H1 (cell line): ENCODE results near the gene NCOA5. TPM values are rescaled to one million over a fixed set of nuclear protein-coding genes. Genes with fewer than 3 reads are reported as not detected.

ENCODE experiments used
- ATF2 ChIP-seq: IDR thresholded peaks from 2 replicates; pipeline ENCODE4 v1.6.1; 2012; ENCODE audit warnings: low read length, inconsistent platforms
- CBX5 ChIP-seq: fragments of 300-800, 300-1000 bp; sonication (generic); IDR thresholded peaks from 2 replicates; pipeline ENCODE4 v1.7.1; 2016; ENCODE audit warnings: antibody characterized with exemption, low read length, low read depth
- CREB1 ChIP-seq: IDR thresholded peaks from 2 replicates; pipeline ENCODE4 v1.6.1; 2012; ENCODE audit warnings: inconsistent platforms
- EGR1 ChIP-seq: IDR thresholded peaks from 2 replicates; pipeline ENCODE4 v1.6.1; 2011; ENCODE audit warnings: low read depth, low read length, borderline replicate concordance
- KDM1A ChIP-seq: fragments of 200-600, 300-600 bp; sonication (generic); IDR thresholded peaks from 2 replicates; pipeline ENCODE4 v1.7.1; 2016; ENCODE audit warnings: mild to moderate bottlenecking, low read length, borderline replicate concordance
- RNF2 ChIP-seq: fragments of 200-900, 300-1000 bp; sonication (generic); IDR thresholded peaks from 2 replicates; pipeline ENCODE4 v1.7.1; 2016; ENCODE audit warnings: borderline replicate concordance, low read depth, mild to moderate bottlenecking, antibody characterized with exemption, low read length; ENCODE audit not compliant: poor library complexity, severe bottlenecking; ENCODE audit errors: missing control alignments
- RXRA ChIP-seq: IDR thresholded peaks from 2 replicates; pipeline ENCODE4 v1.6.1; 2011; ENCODE audit warnings: low read depth, mild to moderate bottlenecking, low read length, moderate library complexity; ENCODE audit not compliant: insufficient read depth
- SP2 ChIP-seq: IDR thresholded peaks from 2 replicates; pipeline ENCODE4 v1.6.1; 2012; ENCODE audit warnings: mild to moderate bottlenecking, low read length, inconsistent platforms
- SP4 ChIP-seq: IDR thresholded peaks from 2 replicates; pipeline ENCODE4 v1.6.1; 2012; ENCODE audit warnings: low read length, inconsistent platforms
- YY1 ChIP-seq: IDR thresholded peaks from 2 replicates; pipeline ENCODE4 v1.6.1; 2011; ENCODE audit warnings: low read depth, mild to moderate bottlenecking, low read length
- polyA plus RNA-seq, 7 experiments: library from polyadenylated mRNA; depleted of rRNA in 3 of 7; stranded (reverse) in 5 of 7; unstranded in 2 of 7; fragments of >200 nt in 5 of 7; fragments of 200-250 nt in 2 of 7; gene quantifications; 1 replicate in 5 of 7; 2 replicates in 1 of 7; 4 replicates in 1 of 7; pipeline versions ENCODE4 v1.2.1 to v1.2.3, GENCODE V29; 2011 to 2013; ENCODE audit warnings: missing spikeins in 2 of 7, mixed read lengths in 2 of 7
- total RNA-seq: library from RNA; stranded (reverse); fragmentation: NEBNext Ultra II Directional; extraction: Animal tissue kit (Norgen Biotek cat#: 25700); gene quantifications from 2 replicates; pipeline ENCODE4 v1.2.1, GENCODE V29; 2021

The NCOA5 gene
- total and polyA plus RNA-seq, 2 of the 8 experiments (the other 6 are each of a cell fraction or from before 2014, with no cell fraction given), result 20.4 to 29.0 TPM

DNA sequence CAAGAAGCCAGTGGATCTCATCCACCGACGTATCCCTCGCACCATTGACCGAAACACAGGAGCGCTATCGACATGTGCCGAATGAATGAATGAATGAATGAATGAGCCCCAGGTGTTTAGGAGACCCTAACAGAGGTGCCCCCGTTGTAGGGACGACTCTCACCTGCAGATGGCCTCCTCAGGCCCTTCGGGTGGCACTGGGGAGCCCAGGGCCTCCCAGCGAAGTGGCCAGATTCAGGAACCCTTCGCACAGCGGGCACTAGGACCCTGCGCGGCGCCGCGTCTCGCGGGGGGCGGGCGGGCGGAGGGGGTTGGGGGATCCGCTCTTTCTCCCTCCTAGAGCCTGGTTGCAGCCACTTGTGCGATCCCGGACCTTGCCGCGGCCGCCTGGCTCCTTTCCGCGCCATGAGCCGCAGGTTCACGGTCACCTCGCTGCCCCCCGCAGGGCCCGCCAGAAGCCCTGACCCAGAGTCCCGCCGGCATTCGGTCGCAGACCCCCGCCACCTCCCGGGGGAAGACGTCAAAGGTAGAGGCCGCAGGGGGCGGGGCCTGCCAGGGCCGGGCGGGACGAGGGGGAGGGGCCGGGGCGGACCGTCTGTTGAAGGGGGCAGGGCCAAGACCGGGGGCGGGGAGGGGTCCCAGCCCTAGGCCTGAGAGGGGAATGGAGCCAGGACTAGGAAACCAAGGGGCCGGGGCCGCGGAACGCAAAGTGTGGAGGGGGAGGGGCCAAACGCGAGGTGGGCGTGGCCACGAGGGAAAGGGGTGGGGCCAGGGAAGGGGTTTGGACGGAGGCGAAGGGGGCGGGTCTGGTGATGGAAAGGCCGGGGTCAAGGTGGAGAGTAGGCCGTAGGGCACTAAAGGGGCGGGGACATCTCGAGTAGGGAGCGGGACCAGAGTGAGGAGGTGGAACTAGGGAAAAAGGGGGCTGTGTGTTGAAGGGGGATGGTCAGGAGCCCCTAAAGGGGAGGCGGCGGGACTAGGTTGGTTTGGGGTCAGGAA lies 68.1 kb downstream of the NCOA5 start (continued):
- TF ChIP-seq RNF2 (no peak), CBX5 (no peak), CREB1 (peak; percentile 51; the same call in 1 of the 2 replicates), SP2 (no peak), YY1 (peak; percentile 93), KDM1A (peak; percentile 56; the same call in 1 of the 2 replicates), RXRA (0 out of 2 replicates have a peak, but pooled peaks have one; percentile 44), ATF2 (no peak), SP4 (peak; percentile 61; the same call in 1 of the 2 replicates), EGR1 (no peak)
